K562 (cell line): ENCODE measurements around the gene MAGEA4.

Experiments used
- ARID4B ChIP-seq: sonication (generic); formaldehyde crosslinking; IDR thresholded peaks from 2 replicates; pipeline ENCODE4 v1.8.0; 2022; ENCODE audit warnings: mild to moderate bottlenecking, missing genetic modification reagents
- BMI1 ChIP-seq: fragments of 150-350 bp; IDR thresholded peaks from 2 replicates; pipeline ENCODE4 v1.6.1; 2014; ENCODE audit warnings: low read length
- CEBPG ChIP-seq, 3 experiments: fragments of 200-800 bp in 1 of 3; sonication (Bioruptor generic) in 1 of 3; sonication (generic) in 1 of 3; formaldehyde crosslinking in 1 of 3; IDR thresholded peaks in 2 of 3; conservative IDR thresholded peaks in 1 of 3; 2 replicates each; pipeline versions ENCODE4 v1.6.1 to v1.8.0; 2016 to 2022; ENCODE audit warnings: missing compliant biosample characterization in 2 of 3, missing genetic modification characterization in 2 of 3, mild to moderate bottlenecking in 1 of 3, missing genetic modification reagents in 1 of 3
- FOXP4 ChIP-seq: sonication (generic); formaldehyde crosslinking; IDR thresholded peaks from 2 replicates; pipeline ENCODE4 v1.8.0; 2022; ENCODE audit warnings: mild to moderate bottlenecking, missing genetic modification reagents, borderline replicate concordance
- POLR2A ChIP-seq: fragments of 450-650 bp; conservative IDR thresholded peaks from 2 replicates; pipeline ENCODE4 v1.6.1; 2016
- SP1 ChIP-seq: sonication (generic); formaldehyde crosslinking; IDR thresholded peaks from 2 replicates; pipeline ENCODE4 v1.8.1; 2022; ENCODE audit warnings: mild to moderate bottlenecking, missing genetic modification reagents
- TFAP4 ChIP-seq: sonication (generic); formaldehyde crosslinking; IDR thresholded peaks from 2 replicates; pipeline ENCODE4 v1.8.0; 2022; ENCODE audit warnings: missing genetic modification reagents, mild to moderate bottlenecking, moderate library complexity, borderline replicate concordance
- ZBTB8A ChIP-seq: fragments of 450-650 bp; IDR thresholded peaks from 2 replicates; pipeline ENCODE4 v1.6.1; 2018; ENCODE audit warnings: mild to moderate bottlenecking, moderate library complexity; ENCODE audit not compliant: partially characterized antibody
- ZFX ChIP-seq: sonication (generic); formaldehyde crosslinking; IDR thresholded peaks from 2 replicates; pipeline ENCODE4 v1.8.0; 2022; ENCODE audit warnings: mild to moderate bottlenecking, missing genetic modification reagents, moderate library complexity

- TF ChIP-seq CEBPG (CRISPR knock-in tag; IDR thresholded peaks at IDR 0.05) (peak; percentile 98), CEBPG (tag; conservative IDR thresholded peaks at IDR 0.05 in 1 of 2, IDR thresholded peaks at IDR 0.05 in 1 of 2) (peak; percentile 99 to 100), BMI1 (no peak), ZFX (CRISPR knock-in tag) (no peak), FOXP4 (no peak), ARID4B (CRISPR knock-in tag) (no peak), SP1 (CRISPR knock-in tag) (no peak), ZBTB8A (no peak), TFAP4 (no peak), POLR2A (no peak)
Observed at GRCh38 chrX:151896734-151897474, 15.8 kb upstream of the MAGEA4 start.
